Loucy (cell line): ENCODE data around the gene TARBP2.

Experiments used
- EZH2phosphoT487 ChIP-seq: fragments of 200-600 bp; IDR thresholded peaks from 2 replicates; pipeline ENCODE4 v1.6.1; 2018; ENCODE audit warnings: antibody characterized with exemption, mild to moderate bottlenecking, moderate library complexity, borderline replicate concordance
- TF ChIP-seq, protein P1 (sequence below): fragments of 200-600 bp; sonication (generic); conservative IDR thresholded peaks from 2 replicates; pipeline ENCODE4 v1.5.1; 2014; ENCODE audit warnings: mild to moderate bottlenecking, antibody characterized with exemption, low read length

DNA sequence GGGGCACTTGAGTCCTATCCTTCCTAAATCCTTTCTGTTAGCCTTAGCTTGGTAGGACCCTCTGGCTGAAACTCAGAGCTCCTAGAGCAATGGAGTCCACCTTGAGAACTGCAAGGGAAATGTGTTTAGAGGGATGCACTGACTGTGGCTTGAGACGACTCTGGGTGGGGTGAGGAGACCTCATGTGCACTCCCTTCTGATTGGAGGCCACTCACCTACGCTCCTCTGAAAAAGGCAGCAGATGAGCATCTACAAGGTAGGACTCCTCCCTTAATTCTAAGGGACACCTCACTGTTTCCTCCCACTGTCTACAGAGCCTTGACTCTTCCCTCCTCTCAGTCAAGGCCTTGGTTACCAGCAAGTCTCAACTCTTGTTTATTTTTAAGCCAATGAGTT lies 2.9 kb upstream of the TARBP2 start:
- TF ChIP-seq, protein P1, sequence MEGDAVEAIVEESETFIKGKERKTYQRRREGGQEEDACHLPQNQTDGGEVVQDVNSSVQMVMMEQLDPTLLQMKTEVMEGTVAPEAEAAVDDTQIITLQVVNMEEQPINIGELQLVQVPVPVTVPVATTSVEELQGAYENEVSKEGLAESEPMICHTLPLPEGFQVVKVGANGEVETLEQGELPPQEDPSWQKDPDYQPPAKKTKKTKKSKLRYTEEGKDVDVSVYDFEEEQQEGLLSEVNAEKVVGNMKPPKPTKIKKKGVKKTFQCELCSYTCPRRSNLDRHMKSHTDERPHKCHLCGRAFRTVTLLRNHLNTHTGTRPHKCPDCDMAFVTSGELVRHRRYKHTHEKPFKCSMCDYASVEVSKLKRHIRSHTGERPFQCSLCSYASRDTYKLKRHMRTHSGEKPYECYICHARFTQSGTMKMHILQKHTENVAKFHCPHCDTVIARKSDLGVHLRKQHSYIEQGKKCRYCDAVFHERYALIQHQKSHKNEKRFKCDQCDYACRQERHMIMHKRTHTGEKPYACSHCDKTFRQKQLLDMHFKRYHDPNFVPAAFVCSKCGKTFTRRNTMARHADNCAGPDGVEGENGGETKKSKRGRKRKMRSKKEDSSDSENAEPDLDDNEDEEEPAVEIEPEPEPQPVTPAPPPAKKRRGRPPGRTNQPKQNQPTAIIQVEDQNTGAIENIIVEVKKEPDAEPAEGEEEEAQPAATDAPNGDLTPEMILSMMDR: no peak
- TF ChIP-seq EZH2phosphoT487: no peak
